GM21786 (cell line): ENCODE data around the gene USP40.

Experiments used
- ATAC-seq: cut with Tn5 transposase; IDR thresholded peaks from one replicate; pipeline ENCODE4 v1.9.1; 2021; ENCODE audit not compliant: unreplicated experiment

The USP40 gene

DNA sequence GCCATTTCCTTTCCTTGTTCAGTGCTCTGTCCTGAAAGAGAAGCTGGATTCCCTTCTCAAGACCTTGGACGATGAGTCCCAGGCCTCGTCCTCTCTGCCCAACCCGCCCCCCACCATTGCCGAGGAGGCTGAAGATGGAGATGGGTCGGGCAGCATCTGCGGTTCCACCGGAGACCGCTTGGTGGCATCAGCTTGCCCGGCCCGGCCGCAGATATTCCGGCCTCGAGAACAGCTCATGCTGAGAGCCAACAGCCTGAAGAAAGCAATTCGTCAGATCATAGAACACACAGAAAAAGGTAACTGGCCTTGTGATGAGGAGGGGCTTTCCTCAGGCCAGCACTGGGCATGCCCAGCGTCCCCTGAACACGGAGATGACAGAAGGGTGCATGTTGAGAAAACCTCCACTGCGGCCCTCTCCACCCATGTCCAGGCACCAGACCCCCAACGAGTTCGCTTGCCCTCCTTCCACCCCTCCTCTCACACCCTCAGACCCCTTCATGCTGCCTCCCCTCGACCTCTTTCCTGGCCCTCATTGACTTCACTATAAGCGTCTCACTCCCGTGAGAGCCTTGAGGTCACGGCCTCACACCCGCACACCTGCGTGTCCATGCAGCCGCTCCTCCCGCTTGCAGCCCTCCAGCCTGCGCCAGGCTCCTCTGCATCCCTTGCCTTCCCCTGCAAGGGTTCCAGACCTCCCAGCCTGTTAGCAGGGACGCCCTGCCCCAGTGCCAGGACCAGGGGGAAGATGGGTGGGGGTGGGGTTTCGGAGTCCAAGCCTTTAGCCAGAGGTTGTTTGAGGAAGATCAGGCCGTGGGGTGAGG lies 117.3 kb downstream of the USP40 start:
- no peak for ATAC-seq

DNA sequence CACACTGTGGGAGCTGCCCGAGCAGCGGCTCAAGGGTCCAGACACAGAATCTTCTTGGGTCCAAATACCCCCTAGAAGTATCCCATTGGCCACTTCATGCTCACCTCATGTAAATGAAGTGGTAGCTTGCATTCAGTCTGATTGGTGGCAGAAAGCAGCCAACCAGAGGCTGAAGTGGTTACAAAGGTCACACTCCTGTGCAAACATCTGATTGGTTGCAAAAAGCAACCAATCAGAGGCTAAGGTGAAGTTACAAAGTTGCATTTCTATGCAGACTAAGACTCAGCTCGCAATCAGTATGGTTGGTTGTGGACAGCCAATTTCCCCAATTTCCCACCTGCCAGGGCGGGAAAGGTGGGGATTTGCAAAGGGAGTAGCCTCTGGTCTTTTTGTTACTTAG lies 118.0 kb downstream of the USP40 start:
- no peak for ATAC-seq

DNA sequence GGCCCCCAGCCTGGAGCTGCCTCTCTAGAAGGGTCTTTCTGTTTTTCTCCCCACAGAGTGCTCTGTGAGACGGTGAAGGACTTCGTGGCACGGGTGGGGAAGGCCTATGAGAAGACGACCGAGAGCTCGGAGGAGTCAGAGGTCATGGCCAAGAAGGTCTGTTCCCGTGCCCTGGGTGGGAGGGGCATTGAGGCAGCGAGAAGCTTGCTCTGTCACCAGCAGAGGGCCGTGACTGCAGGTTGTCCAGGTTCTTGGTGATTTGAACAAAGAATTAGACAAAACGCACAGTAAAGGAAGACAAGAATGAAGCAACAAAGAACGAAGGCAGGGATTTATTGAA lies 118.4 kb downstream of the USP40 start:
- ATAC-seq = no peak

DNA sequence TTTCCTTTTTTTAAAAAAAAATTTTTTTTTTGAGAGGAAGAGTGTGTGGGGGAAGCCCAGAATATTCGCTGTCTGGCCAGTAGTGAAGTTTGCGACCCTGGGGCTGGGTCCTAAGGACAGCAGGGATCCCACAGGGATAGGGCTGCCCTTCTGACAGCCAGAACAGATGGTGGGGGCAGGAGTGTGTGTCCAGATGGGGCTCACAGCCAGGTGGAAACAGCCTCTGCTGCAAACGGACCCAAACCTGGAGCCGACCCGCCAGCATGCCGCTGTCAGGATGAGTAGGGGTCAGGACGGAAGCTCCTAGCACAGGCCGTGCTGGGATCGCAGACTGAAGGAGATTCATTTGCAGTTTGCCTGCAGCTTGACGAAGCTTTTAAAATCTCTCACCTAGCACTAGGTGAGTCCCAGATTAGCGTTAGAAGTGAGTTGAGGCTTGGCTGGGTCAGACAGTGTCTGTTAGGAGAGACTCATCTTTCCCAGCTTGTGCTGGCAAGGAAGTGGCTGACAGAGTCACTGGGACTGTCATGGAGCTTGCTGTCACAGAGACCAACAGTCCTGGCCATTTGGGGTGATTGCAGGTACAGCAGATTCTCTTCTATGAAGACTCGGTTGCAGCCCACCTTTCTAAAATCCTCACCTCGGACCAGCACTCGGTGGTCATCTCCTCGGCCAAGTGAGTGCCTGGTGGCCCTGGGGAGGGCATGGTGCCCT lies 118.9 kb downstream of the USP40 start:
- ATAC-seq = no peak

GRCh38 chr2:233446606-233447305 lies 119.8 kb downstream of the USP40 start:
- ATAC-seq = no peak

GRCh38 chr2:233446121-233446520 lies 120.5 kb downstream of the USP40 start:
- ATAC-seq = no peak

GRCh38 chr2:233445152-233445830 lies 121.3 kb downstream of the USP40 start:
- ATAC-seq = no peak

DNA sequence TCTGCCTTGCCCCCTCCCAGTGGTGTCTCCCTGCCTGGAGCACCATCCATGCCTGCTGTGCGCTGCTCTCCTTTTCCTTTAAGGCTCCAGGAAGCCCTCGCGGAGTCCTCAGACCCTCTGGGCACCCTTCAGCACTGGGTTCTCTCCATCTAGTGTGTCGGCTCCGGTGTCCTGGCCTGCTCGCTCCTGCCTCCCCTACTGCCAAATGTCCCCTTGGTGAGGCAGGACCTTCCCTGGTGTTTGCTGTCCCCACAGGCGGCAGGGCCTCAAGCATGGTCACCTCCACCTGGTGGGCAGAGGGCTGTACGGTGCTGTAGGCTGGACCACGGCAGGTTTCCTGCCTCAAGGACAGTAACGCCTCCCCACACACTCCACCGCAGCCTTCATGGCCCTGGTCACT lies 122.1 kb downstream of the USP40 start:
- ATAC-seq = no peak

- ATAC-seq = no peak
These were observed 122.9 kb downstream of the USP40 start for GRCh38 chr2:233443511-233444183.

GRCh38 chr2:233442028-233442310 lies 124.6 kb downstream of the USP40 start:
- no peak for ATAC-seq

DNA sequence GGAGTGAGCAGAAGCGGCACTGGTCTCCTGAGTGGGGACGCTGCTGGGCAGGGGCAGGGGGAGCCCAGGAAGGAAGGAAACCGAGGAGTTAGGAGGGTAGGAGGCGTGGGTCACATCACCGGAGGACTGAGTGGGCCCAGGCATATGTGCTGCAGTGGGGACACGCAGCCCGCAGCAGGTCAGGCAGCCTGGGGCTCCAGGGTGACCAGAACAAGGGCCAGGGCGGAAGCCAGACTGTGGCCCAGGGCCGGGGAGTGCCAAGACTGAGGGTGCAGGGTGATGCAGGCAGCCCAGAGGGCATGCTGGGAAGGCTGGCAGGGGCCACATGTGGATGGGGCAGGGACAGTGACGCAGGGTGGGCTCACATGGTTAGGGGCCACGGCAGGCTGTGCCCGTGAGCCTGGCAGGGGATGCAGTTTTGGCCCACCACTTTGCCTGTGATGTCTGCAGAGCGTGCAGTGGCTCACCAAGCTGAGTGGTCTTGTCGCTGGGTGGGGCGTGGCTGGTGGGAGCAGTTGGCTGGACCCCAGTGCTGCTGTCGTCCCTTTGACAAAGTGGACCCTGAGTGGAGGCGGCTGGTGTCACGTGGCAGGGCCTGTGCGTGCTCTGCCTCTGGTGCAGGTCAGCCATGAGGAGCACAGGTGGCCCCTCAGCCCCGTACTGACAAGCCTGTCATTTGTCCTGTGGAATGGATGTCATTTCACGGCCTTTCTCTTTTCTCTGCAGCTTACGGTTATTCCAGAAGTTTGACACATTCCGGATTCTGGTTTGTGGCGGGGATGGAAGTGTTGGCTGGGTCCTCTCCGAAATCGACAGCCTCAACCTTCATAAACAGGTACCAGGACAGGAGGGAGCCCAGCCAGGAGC lies 125.2 kb downstream of the USP40 start:
- ATAC-seq = no peak

DNA sequence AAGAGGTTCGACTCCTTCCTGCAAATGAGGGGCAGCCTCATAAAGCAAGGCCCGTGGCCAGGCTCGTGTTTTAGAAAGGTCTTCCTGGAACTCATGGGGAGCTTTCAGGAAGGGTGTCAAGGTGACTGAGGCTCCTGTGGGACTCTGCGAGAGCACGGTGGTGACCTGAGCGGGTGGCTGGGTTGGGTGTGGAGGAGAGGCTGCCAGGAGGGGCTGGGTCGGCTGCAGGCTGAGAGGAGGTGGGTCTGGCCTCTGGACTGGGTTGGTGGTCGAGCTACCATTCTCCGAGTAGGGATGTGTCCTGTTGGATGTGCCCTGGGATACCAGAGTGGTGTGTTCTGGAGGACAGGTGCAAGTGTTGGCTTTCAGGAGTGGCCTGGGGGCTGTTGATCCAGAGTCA lies 125.9 kb downstream of the USP40 start:
- ATAC-seq = no peak

DNA sequence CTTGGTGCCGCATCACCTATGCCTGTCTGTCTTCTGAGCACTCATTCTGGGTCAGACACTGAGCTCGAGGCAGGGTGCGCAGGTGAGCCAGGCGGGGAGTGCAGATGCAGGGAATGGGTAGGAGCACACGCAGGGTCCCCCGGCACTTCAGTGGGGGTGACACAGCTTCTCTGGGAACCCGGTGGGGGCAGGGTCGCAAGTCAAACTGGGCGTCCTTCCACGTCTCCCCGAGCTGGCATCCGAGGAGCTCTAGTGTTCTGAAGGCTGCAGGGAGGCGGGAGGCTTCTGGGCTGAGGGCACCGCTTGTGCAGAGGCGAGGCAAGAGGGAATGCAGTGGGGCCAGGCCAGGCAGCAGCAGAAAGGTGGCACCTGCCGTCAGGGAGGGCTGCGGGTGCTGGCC lies 126.3 kb downstream of the USP40 start:
- no peak for ATAC-seq

GRCh38 chr2:233439191-233439590 lies 127.4 kb downstream of the USP40 start:
- no peak for ATAC-seq

GRCh38 chr2:233438573-233439147 lies 127.9 kb downstream of the USP40 start:
- ATAC-seq = no peak

DNA sequence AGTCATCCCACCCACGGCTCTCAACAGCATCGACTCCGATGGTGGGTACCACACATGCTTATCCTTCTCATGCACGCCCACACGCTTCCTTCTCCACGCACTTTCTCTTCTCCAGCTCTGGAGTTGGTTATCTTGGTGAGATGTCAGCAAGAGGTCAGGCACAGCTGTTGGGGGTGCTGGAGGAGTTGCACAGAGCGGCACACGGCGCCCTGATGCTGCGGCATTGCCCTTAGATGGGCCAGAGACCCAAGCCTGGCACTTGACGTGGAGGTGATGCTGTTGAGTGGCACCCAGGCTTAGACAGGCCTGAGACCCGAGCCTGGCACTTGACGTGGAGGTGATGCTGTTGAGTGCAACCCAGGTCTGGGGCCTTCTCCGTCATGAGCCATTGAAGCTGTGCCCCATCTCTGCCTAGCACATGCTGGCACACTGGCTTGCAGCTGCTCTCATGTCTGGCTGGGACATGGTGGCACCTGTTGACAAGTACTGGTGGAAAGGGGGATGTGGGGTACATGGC lies 129.1 kb downstream of the USP40 start:
- ATAC-seq = no peak

GRCh38 chr2:233436691-233437438 lies 129.7 kb downstream of the USP40 start:
- ATAC-seq = no peak

GRCh38 chr2:233436191-233436581 lies 130.4 kb downstream of the USP40 start:
- ATAC-seq = no peak
